ENCODE measurements around the gene NIT1.

The NIT1 gene

GRCh38 chr1:161117759-161118581, at the start of gene NIT1, which contains the start of gene PFDN2:
TSS of gene NIT1 (plus strand) at chr1:161118105. CDS start at chr1:161118177, 72 bp downstream.
TSS of gene PFDN2 (minus strand) at chr1:161118037. CDS start at chr1:161118026, 11 bp downstream.
- DNase-seq (ENCODE audit: low read depth), result peak; percentile 75

GRCh38 chr1:161068306-161069234, 49.3 kb upstream of the NIT1 start:
- DNase-seq (ENCODE audit: low read depth), result peak; percentile 72

GRCh38 chr1:161069241-161069640, 48.7 kb upstream of the NIT1 start:
- DNase-seq (ENCODE audit: low read depth), result peak; percentile 11

GRCh38 chr1:161069731-161070270, 48.1 kb upstream of the NIT1 start, which contains the start of gene ARHGAP30:
TSS of gene ARHGAP30 (minus strand) at chr1:161069891. CDS start at chr1:161069624, 267 bp downstream.
- peak; percentile 74 for DNase-seq (ENCODE audit: low read depth)

GRCh38 chr1:161070761-161071160, 47.1 kb upstream of the NIT1 start:
- DNase-seq (ENCODE audit: low read depth), result no peak

GRCh38 chr1:161071886-161072371, 46.0 kb upstream of the NIT1 start:
- peak; percentile 24 for DNase-seq (ENCODE audit: low read depth)

GRCh38 chr1:161072751-161073449, 45.0 kb upstream of the NIT1 start:
- no peak for DNase-seq (ENCODE audit: low read depth)

GRCh38 chr1:161073474-161074121, 44.3 kb upstream of the NIT1 start:
- DNase-seq (ENCODE audit: low read depth), result no peak

- no peak for DNase-seq (ENCODE audit: low read depth)
Measured at GRCh38 chr1:161074676-161075368, 43.1 kb upstream of the NIT1 start.

- no peak for DNase-seq (ENCODE audit: low read depth)
Measured at GRCh38 chr1:161076410-161076809, 41.5 kb upstream of the NIT1 start.

GRCh38 chr1:161077426-161077825, 40.5 kb upstream of the NIT1 start:
- DNase-seq (ENCODE audit: low read depth), result no peak

GRCh38 chr1:161079436-161080110, 38.3 kb upstream of the NIT1 start:
- DNase-seq (ENCODE audit: low read depth), result no peak

GRCh38 chr1:161080441-161081405, 37.2 kb upstream of the NIT1 start:
- no peak for DNase-seq (ENCODE audit: low read depth)

GRCh38 chr1:161081519-161081918, 36.4 kb upstream of the NIT1 start:
- no peak for DNase-seq (ENCODE audit: low read depth)

GRCh38 chr1:161082483-161082882, 35.4 kb upstream of the NIT1 start:
- DNase-seq (ENCODE audit: low read depth), result no peak

- DNase-seq (ENCODE audit: low read depth), result no peak
Measured at GRCh38 chr1:161082996-161083747, 34.7 kb upstream of the NIT1 start.

GRCh38 chr1:161083748-161084596, 33.9 kb upstream of the NIT1 start:
- DNase-seq (ENCODE audit: low read depth), result no peak
